ENCODE results near the gene TTLL5. TPM values are rescaled to one million over a fixed set of nuclear protein-coding genes. Genes with fewer than 3 reads are reported as not detected.

The TTLL5 gene
- total and polyA plus RNA-seq, 2 of the 13 experiments (the other 11 are each of a cell fraction or from before 2014, with no cell fraction given) = 11.8 to 18.8 TPM

DNA sequence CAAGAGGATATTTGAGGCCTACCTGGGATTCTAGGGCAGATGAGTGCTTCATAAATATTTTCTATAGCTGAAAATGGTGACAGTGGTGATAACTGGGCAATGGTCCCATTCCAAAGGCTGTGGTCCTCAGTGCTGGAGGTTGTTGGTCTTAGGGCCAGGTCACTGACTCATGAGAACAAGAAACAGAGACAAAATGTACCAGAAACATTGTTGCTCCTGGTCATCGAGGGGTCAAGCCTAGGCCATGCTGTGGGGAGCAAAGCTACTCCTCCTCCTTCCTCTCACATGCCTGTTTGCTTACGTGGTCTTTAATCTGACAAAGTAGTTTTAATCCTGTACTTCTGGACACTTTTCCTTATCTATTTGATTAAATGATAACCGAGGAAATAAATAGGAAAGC lies 34.2 kb upstream of the TTLL5 start:
- 31% methylated on average over 3 of the region's 3 CpGs for WGBS (ENCODE audit: low lambda C conversion rate)
- H2AFZ ChIP-seq (ENCODE audit: low read length) = no peak overlapping the region
- POLR2A ChIA-PET = interaction anchor here (0.6 to 6.1 kb wide), 5 partner anchors 9 to 34 kb away, joined by 3 to 47 read pairs (median 3); partner anchors contain the start of genes ERG28 and TTLL5
- H3K27ac ChIP-seq (ENCODE audit: extremely low read length, insufficient read depth, low read length) = peak overlapping the region; percentile 48
- CTCF ChIA-PET (ENCODE audit: low intra/inter-chr PET ratio, low total read pairs) = no interaction called here
- BruUV-seq (replicated peaks) = no TSS peak
- no peaks in the 10 kb centered on the region for H4K20me1 ChIP-seq (ENCODE audit: insufficient read depth, low read length)
- no peaks in the 10 kb centered on the region; a peak in 1 of 5 replicates for H3K36me3 ChIP-seq (replicated peaks in 1 of 2; ENCODE audit: control insufficient read depth in 1 of 2, insufficient read depth in 2 of 2, low read length in 2 of 2)
- H3K9ac ChIP-seq (ENCODE audit: insufficient read depth, low read depth, low read length) = no peak overlapping the region
- no peaks in the 10 kb centered on the region for H3K79me2 ChIP-seq (ENCODE audit: insufficient read depth, low read length)
- intact Hi-C loops (cut with micrococcal nuclease; ENCODE audit: unreplicated experiment) = loop anchor here (2.0 kb wide), 1 partner anchor 22 kb away; no protein-coding TSS in a partner anchor
- ATAC-seq = peak; percentile 17; the same call in 2 of the 3 replicates
- H3K4me2 ChIP-seq (ENCODE audit: low read depth, low read length) = peak overlapping the region; percentile 37; the same call in 1 of the 2 replicates
- H3K4me1 ChIP-seq (ENCODE audit: insufficient read depth, low read length) = peaks cover 69% of the 10 kb centered on the region
- TF ChIP-seq ZBTB14 (CRISPR knock-in tag; IDR thresholded peaks at IDR 0.05) = no peak
- peak; percentile 12; the same call in 1 of the 2 replicates for TF ChIP-seq ZFX (CRISPR knock-in tag; IDR thresholded peaks at IDR 0.05; ENCODE audit: low read depth)
- TF ChIP-seq, protein P1, sequence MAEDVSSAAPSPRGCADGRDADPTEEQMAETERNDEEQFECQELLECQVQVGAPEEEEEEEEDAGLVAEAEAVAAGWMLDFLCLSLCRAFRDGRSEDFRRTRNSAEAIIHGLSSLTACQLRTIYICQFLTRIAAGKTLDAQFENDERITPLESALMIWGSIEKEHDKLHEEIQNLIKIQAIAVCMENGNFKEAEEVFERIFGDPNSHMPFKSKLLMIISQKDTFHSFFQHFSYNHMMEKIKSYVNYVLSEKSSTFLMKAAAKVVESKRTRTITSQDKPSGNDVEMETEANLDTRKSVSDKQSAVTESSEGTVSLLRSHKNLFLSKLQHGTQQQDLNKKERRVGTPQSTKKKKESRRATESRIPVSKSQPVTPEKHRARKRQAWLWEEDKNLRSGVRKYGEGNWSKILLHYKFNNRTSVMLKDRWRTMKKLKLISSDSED (CRISPR knock-in tag; IDR thresholded peaks at IDR 0.05) = no peak
- no peak for TF ChIP-seq DBP (CRISPR knock-in tag; IDR thresholded peaks at IDR 0.05; ENCODE audit: not compliant biosample characterization)
- no peak for TF ChIP-seq GPBP1L1 (CRISPR knock-in tag; IDR thresholded peaks at IDR 0.05)
- TF ChIP-seq ZNF672 (CRISPR knock-in tag; IDR thresholded peaks at IDR 0.05) = no peak
- TF ChIP-seq PRDM10 (CRISPR knock-in tag; IDR thresholded peaks at IDR 0.05; ENCODE audit: low read depth) = no peak
- no peak for TF ChIP-seq FOXK1 (CRISPR knock-in tag; IDR thresholded peaks at IDR 0.05; ENCODE audit: borderline replicate concordance, low read depth)
- no peak for TF ChIP-seq PHF8 (CRISPR knock-in tag; IDR thresholded peaks at IDR 0.05)
- TF ChIP-seq ZNF652 (CRISPR knock-in tag; IDR thresholded peaks at IDR 0.05; ENCODE audit: borderline replicate concordance, low read depth) = 0 out of 2 replicates have a peak, but pooled peaks have one; percentile 19
- TF ChIP-seq RXRA (CRISPR knock-in tag; IDR thresholded peaks at IDR 0.05) = peak; percentile 9; the same call in 1 of the 2 replicates
- no peak for TF ChIP-seq ZNF788 (CRISPR knock-in tag; IDR thresholded peaks at IDR 0.05; ENCODE audit: borderline replicate concordance)
- TF ChIP-seq MTF1 (CRISPR knock-in tag; IDR thresholded peaks at IDR 0.05) = no peak
- no peak for TF ChIP-seq ZNF335 (CRISPR knock-in tag; IDR thresholded peaks at IDR 0.05)
- H3K9me3 ChIP-seq (ENCODE audit: low read length) = no peaks in the 10 kb centered on the region
- no peak for DNase-seq (ENCODE audit: low spot score)
- FAIRE-seq = no peak
- in situ Hi-C loops (cut with HindIII; ENCODE audit: extremely low pct_ligation_motif_present, low pct_unique_long_range_greater_than_20kb) = no loop called here
- no peak overlapping the region; a peak in 1 of 6 replicates for H3K4me3 ChIP-seq (replicated peaks in 1 of 3; ENCODE audit: insufficient read depth in 1 of 3, low read depth in 2 of 3, low read length in 3 of 3)
- H3K27me3 ChIP-seq (ENCODE audit: control insufficient read depth in 1 of 2, insufficient read depth in 2 of 2, low read length in 2 of 2) = no peaks in the 10 kb centered on the region
